NCI-H146 treated with DMSO at 0.1 percent for 48 hours (cell line): ENCODE measurements around the gene ZNF280A.

Experiments used
- DNase-seq: peaks from one replicate; lab custom pipeline; 2025; ENCODE audit not compliant: unreplicated experiment; lab: John Stamatoyannopoulos, UW

The ZNF280A gene

GRCh38 chr22:22520020-22520656 lies at the start of gene ZNF280A:
Gene ZNF280A, minus strand, starts transcription at chr22:22520270. Its CDS starts 4,640 bp downstream, at chr22:22515630.
- DNase-seq: peak; percentile 33

DNA sequence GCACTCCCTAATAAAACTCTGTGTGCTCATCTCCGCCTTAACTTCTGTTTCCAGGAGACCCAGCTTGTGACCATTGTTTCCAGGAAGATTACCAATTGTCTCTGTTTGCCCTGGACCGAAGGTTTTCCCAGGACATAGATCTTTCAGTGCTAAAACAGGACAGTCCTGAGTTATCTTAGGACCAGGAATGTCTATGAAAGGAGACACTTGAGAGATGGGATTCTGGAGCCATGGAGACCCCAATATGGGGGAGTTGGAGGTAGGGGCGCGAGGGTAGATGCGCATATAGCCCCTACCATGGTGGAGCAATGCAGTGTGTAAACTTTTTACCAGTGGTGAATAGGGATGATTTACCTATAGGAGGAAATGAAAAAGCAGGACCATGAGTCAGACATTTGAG lies 49.1 kb upstream of the ZNF280A start:
- no peak for DNase-seq

GRCh38 chr22:22565981-22566380 lies 45.9 kb upstream of the ZNF280A start:
- DNase-seq: no peak

DNA sequence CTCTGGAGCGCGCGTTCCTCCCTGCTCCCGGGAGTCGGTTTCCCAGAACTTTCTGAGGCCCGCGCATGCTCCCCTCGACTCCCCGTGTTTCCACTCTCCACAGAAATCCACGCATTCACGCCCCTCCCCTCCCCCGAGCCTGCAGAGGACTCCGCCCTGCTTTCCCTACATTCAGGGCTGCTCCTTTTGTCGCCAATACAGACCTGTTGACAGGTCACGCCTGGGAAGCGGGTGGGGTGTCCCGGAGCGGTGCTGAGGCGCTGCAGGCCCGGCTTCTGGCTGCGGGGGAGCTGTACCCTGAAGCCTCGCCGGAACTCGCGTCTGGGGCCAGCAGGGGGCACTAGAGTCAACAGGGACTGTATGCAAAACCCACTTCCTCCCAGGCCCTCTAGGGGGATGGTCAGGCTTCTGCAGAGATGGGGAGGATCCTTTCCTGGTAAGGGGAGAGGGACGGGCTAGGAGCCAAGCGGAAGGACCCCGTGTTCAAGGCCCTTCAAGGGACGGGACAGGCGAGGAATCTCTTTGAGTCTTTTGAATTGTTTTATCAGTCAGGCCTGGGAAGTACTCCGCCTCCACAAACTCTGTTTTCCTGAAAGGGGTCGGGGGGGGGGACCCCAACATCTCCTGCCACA lies 39.0 kb upstream of the ZNF280A start, which contains the start of gene PRAME:
PRAME (minus strand) TSS at position 294 of the 632 bp plus-strand sequence. CDS start 2,433 bp downstream, outside the sequence.
- peak; percentile 62 for DNase-seq

GRCh38 chr22:22558071-22558971 lies 38.3 kb upstream of the ZNF280A start:
- DNase-seq: no peak

DNA sequence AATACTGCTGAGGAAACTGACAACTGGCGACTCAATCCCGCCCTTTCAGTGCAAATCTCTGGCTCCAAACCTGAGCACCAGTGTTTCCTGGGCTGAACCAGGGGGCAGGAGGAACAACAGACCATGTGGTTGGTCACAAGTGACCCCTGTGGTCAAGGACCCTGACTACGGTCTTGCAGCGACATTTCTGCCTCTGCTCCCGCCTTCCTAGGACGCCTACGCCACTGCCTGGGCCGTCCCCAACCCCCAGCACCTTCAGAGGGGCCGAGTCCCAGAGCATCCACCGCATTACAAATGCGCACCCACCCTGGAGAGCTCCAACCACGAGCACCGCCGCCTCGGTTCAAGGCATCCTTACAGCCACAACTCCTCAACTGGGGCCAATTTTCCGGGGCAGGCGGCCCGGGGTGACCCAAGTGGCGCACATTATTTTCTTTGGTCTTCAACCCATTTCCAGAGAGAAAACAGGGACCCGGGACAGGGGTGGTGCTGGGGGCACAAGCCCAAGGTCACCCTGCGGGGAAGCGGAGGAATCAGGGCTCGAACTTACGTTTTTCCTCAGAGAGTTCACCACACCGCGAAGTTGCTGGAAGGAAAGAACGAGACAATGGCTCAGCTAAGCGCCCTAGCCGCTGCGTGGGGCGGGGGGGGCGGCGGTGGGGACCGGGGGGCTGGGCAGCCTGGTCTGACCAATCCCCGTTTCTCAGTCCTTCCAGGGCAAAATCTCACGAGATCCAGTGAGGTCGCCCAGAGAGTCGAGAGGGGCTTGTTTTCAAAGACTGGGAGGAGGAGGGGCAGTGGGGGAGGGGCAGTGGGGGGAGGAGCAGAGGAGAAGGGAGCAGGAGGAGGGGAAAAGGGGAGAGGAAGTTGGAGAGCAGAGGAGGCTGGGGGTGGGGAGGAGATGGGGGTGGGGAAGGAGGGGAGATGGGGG lies 37.2 kb upstream of the ZNF280A start:
- DNase-seq: no peak

DNA sequence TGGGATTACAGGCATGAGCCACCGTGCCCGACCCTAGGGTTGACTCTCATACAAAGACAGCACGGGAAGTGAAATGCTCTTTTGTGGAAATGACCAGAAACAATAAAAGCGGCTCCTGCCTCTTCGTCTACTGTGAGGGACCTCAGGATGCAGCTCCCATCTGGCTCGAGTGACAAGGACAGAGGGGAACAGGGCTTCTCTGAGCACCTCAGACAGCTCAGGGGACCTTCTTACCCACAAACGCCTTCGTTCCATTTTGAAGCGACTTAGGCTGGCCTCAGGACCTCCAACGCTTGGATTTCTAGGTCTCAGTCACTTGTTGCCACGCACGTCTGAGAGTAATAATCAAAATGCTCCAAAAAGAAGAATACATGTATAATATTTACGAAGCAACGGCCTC lies 36.5 kb upstream of the ZNF280A start:
- DNase-seq: no peak

- no peak for DNase-seq
Measured at GRCh38 chr22:22555596-22555995, 35.5 kb upstream of the ZNF280A start.

DNA sequence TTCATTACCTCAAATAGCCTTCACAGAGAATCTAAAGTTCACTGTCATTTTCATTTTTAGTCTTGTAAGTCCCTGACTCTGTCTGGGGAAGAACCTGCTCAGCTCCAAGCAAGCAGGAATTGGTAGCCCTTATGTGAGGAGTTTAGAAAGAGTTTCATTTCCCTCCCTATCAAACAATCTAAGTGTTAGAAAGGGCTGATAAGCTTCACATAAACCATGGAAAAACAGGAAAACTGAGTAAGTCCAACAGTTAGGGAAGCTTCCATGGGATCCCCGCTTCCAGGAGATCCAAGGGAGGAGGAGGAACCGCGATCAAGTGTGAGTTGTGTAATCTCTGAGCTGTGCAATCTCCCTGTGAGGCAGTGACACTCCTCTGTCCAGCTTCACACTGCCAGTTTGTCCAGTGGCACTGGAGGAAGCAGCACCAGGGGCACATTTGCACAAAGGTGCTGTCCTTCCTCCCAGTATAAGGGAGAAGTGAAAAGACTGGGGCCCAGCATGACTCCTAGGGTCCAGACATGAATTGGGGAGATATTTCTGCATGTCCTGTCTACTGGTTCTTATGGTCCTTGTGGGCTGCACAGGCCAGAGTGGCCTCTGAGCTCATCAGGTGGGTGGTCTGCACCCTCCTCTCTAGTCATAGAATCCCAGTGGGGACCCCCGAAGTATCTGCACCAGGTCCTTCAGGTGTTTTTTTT lies 34.7 kb upstream of the ZNF280A start:
- DNase-seq: no peak

DNA sequence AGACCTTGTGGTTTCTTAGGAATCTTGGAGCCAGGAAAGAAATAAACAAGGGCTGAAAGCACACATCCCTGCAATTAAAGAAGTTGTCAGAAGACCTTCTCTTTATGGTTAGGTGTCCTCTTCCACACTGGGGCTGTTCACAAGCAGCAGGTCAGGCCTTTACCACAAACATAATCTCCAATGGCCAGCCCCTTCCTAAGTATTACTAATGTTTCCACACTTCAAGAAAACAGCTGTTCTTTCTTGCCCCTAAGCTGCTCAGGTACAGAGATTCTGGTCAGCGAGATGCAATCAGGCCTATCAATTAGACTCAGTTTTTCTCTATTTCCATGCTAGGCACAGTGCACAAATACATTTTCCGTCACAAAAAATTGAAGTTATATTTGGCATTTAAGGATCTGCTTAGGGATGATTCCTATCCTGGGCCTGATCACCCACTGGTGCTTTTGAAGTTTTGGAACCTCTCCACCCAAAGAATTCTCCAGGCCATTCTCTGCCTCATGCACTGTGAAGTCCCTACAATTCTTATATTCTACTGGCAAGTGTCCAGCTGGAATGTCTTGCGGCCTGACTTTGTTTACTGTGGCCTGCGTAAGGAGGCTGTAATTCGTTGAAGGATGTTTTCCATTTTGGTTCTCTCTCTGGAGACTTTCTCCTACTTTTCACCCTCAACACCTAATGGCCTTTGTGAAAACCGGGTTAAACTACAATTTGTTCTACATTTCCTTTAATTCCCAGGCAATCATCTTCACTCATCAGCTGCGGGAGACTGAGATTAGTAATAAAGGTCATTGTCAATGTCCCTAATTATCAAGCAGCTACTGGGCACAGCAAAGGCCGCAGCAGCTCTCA lies 33.9 kb upstream of the ZNF280A start:
- DNase-seq: no peak

DNA sequence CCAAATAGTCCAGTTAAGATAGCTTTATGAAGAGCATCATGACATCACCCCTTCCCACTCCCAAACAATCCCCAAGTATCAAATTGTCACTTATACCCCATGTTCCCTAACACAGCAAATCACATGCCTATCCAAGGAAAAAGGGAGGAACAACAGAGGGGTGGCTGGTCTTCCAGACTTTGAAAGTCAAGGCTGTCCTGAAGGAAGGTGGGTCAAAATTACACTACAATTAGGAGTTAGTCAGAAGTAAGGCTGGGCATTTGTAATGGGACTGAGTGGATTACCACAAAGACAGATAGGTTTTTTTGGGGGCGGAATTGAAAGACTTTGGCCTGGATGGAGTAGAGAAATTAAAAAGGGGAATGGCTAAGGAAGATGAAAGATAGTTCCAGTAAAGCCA lies 33.1 kb upstream of the ZNF280A start:
- DNase-seq: no peak

DNA sequence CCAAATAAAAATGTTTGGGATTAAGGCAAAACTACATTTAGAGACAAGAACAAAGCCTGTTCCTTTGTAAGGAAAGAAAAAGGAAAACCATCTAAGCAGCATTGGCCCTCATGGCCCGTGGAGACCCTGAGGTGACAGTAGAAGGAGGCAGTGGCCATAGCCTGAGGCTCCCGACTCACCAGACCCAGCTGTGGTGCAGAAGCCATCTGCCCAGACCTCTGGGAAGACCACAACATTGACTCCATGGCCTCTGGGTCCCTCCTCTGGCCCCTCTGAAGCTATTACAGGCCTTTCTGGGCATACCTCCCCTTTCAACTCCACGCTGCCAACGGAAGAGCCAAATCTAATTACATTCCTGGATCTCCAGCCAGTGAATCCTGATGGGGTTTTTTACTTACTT lies 32.6 kb upstream of the ZNF280A start:
- DNase-seq: peak; percentile 2

GRCh38 chr22:22550789-22551434 lies 30.8 kb upstream of the ZNF280A start:
- no peak for DNase-seq

DNA sequence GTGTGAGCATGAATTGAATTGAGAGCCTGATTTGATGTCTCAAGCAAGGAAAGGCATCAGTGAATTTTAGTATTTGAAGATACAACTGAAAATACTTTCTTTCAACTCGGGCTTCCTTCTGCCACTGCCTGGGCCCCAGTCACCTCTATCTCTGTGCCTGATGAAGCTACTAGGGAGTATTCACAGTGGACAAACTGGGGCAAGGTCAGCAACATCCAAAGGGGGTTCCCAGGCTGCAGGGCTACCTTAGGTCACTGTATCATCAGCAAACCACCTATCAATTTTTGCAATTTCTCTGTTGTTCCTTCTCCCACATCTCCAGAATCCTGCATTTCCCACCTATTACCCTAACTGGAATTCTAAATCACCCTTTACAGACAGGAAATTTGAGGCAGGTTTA lies 28.8 kb upstream of the ZNF280A start:
- DNase-seq: no peak

DNA sequence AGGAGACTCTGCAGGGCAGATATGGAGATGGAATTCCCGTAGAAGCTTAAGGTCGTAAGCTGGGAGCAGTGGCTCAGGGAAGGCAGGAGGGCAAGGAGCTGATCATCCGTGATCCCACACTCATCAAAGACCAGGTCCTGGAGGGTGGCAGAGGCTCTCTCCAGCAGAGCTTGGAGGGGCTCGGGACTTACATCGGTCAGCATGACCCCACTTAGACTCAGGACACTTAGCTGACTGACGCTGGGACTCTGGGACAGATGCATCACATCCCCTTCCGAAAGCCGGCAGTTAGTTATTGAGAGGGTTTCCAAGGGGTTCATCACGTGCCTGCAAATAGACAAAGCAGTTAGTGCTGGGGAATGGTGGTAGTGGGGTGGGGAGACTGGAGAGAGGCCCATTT lies 28.2 kb upstream of the ZNF280A start:
- no peak for DNase-seq

GRCh38 chr22:22547692-22548300 lies 27.7 kb upstream of the ZNF280A start:
- no peak for DNase-seq

- no peak for DNase-seq
Measured at GRCh38 chr22:22547226-22547625, 27.2 kb upstream of the ZNF280A start.

GRCh38 chr22:22546490-22546889 lies 26.4 kb upstream of the ZNF280A start:
- DNase-seq: no peak
